NCI-H146 treated with DMSO at 0.1 percent for 48 hours (cell line): ENCODE measurements around the gene PCOLCE2.

Experiments used
- DNase-seq: peaks from one replicate; lab custom pipeline; 2025; ENCODE audit not compliant: unreplicated experiment; lab: John Stamatoyannopoulos, UW

Gene PCOLCE2

DNA sequence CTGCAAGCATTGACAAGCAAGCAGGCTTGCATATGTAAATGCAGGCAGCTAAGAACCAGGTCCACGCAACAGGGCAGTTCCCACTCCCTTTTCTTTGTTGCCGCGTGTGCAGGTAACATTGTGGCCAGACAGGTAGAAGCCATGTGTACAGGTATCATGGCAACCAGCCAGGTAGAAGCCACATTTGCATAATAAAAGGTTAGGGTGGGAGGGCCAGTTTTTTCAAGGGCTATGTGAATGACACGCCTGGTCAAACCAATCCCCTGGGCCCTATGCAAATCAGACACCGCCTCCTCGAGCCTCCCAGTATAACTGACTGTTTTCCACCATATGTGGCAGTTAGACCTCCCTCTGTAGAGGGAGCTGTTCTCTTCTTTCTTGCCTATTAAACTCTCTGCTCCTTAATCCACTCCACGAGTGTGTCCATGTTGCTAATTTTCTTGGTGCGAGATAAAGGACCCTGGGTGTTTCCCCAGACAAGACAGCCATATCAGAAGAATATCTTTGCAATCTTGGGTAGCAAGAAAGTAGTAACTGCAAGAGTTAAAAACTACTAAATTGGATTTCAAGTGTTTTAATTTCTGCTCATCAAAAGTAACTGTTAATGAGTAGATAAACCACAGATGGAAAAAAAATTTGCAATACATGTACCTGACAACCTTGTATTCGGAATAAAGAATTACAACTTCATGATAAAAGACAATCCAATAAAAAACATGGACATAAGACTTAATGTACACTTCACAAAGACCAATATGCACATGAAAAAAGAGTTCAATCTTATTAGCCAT, 21.8 kb downstream of the PCOLCE2 start:
- peak; percentile 99 for DNase-seq

DNA sequence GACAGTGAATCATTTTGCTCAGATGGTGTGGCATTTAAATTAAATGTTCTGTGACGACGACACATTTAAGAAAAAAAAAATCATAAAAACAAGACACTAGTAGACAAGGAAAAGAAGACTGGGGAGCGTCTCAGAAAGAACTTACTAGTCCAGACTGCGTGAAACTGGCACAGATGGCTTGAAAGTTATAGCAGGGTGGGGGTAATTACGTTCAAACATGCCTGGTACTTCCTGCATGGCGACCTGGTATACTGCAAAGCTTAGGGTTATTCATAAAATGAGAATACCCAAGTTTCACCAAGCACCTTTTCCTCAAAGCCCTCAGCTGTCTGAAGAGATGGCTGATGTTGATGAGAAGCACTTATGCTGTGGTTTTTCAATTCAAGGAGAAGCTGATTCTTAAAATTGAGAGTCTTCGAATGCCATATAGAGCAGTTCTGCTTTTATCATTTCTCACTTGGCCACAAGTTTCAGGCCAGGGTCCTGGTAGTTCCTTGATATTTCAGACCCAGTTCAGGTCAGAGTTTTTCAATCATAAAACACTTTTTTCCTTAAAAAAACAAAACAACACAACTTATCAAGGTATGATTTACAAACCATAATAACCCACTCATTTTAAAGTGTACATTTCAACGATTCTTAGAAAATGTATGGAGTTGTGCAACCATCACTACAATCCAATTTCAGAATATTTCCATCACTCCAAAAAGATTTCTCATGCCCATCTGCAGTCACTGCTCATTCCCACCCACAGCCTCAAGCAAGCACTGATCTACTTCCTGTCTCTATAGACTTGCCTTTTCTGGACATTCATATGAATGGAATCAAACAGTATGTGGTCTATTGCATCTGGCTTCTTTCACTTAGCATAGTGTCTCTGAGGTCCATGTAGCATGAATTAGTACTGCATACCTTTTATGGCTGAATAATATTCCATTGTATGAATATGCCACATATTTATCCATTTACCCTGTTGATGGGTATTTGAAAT, 24.7 kb downstream of the PCOLCE2 start:
- DNase-seq = no peak

DNA sequence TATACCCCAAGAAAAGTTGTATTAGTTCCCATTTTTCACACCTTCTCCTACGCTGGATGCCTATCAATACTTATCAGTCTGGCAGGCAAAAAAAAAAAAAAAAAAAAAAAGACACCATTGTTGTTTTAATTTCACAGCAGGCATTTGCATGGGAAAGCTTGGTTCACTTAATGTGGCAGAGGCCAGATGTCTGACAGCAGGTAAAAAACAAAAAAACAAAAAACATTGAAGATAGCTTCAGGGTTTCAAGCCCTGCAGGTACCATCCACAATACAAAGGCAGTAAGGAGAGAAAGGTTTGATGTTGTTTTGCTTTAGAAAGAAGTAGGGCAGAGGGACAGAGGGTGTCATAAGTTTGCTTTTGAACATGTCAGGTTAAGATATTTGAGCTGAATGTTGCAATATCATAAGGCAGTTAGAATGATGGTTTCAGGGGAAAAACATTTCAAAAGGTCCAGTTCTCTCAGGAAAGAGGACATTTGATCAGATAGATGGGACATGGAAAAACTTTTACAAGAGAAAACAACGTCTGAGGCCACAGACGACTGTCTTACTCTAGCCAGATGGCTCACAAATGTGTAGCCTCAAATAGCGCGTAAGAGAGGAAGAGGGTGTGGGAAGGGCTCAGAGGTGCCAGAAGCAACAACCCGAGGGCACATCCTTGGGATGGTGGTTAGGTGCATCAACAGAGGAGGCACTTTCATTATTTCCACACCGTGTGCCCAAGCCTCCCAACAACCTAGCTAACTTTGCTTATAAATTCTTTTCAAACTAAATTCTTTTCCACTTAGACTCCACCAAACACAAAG, 25.7 kb downstream of the PCOLCE2 start:
- peak; percentile 45 for DNase-seq

DNA sequence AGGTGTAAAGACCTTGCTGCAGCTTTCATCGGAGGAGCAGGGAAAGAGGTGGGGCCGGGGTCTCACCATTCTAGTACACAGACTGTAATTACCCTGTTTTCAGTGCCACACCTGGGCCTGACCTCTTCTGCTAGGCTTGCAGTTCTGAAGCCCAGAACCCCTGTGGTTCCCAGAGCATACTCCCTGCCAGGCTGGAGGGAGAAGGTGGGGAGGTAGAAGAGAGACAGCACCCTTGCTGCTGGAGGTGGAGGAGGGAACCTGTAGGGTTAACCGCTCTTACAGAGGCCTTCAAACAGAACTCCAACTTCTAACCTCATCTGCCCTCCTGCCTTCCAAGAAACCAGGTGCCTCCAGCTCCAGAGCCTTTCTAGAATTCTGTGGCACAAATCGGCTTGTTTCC, 27.0 kb downstream of the PCOLCE2 start:
- peak; percentile 60 for DNase-seq

DNA sequence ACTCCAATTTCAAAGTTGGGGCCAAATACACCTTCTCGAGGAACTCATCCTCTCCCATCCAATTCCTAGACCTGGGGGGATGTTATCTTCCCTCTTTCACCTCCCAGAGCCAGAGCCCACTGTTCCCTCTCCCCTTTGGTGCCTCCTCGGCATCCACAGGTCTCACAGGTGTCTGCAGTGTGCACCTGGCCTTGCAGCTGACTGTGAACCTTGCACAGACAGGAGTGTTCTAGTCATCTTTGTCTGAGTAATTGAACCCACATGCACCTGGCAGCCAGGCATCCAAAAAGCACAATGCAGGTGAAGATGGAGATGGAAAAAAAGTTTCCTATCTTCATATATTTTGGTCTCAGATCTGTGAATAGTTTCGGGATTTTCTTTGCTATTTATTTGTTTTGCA, 30.8 kb downstream of the PCOLCE2 start:
- DNase-seq = peak; percentile 88

DNA sequence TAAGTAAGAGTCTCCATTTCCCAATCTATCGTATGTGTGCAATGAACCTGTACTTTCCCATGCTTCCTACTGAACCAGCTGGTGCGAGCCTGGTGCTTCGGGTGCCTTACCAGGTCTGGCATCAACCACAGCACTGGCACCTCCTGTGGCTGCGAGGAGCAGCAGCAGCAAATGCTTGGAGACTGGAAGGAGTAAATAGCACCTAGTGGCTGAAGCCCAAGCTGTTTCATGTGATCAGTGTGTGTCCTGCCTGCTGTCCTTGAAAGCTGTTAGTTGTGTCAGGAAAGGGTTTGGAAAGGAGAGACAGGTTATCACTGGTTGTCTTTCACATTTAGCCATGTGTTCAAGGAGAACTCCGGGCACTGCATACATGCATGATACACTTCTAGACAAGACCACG, 31.8 kb downstream of the PCOLCE2 start:
- DNase-seq = peak; percentile 71

DNA sequence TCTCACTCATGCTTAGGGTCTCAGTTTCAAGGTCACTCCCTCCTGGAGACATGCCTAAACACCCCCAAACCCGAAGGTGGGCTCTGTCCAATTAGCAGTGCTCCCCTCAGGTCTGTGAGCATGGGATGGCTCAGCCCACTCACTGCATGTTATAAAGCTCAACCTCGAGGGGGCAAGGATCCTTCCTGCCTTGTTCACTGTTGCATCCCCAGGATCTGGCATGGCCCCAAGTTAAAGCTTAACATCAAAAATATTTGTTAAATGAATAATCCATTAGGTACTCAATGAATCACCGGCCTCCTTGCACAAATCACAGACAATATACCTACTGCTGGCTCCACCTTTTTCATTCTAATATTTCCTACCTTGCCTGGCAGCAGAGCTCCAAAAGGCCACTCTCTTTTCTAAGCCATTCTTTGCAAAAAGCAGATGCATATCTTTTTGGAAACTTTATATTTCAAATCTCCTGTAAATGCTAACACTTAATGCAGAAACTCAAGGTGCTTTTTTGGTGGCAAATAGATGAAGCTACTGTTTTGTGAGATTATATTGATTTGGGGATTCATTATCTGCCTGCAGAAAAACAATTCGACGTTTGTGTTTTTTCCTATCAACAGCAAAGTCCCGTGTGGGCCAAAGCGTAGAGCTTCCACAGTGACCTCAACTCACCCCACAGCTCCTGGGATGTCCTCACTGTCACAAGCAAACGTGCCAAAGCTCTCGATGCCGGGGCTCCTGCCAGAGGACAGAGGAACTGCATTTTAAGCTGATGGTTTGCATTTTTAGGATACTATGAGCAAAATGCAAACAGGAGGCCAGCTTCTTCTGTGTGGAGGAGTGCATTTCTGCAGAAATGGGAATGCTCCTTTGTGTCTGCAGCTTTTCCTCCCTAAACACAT, 35.4 kb downstream of the PCOLCE2 start:
- DNase-seq = no peak

DNA sequence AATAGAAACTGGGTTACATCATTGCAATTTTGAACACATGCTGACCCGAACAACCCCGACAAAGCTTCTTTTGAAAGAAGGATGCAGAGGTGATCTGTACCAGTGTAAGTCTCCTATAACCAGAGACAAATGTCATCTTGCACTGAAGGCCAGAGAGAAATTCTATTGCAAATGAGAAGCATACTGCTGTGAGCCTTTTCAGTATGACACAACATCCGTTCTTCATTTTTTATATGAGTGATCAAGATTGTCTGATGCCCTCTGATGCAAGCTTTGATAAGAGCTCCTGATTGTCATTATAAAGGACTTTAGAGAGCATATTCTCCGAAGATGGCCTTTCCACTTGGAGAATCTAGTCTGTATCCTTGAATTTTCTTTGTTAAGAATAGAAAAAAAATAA, 36.9 kb downstream of the PCOLCE2 start:
- no peak for DNase-seq

DNA sequence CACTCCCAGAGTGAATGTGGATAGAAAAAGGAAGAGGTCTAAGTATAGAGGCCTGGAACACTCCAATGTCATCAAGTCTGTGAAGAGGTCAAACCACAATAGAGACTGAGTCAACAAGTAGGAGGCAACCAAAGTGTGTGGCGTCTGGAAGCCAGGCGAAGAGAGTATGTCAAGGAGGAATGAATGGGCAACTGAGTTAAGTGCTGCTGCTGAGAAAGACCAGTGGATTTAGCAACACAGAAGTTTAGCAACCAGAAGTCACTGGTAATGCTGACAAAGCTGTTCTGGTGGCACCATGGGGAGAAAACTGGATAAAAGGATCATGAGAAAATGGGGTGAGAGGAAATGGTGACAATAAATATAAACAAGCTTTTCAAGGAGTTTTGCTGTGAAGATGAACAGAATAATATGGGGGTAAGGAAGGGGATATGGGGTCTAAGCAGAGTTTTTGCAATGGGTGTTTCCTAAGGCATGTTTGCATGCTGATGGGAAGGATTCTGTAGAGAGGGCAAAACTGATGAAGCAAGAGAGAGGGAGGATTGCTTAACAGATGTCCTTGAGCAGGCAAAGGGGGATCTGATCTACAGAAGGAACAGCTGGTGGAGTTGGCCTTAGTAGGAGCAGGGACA, 38.4 kb downstream of the PCOLCE2 start:
- DNase-seq = no peak

DNA sequence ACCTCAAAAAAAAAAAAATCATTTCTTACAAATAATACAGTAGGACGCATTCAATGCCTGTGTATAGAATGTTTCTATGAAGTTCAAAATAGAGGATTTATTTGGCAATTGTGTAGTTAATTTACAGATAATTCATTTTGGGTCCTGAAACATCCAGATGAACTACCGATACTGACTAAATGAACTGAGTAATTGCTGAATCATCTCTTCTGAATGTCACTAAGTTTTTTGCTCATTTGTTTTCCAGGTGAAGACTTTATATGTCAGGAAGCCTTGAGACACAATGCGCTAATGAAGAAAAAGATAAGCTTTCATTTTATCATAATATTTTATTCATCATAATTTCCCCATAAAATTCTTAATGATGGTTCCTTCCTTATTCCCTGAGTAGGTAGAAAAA, 39.7 kb downstream of the PCOLCE2 start:
- no peak for DNase-seq

DNA sequence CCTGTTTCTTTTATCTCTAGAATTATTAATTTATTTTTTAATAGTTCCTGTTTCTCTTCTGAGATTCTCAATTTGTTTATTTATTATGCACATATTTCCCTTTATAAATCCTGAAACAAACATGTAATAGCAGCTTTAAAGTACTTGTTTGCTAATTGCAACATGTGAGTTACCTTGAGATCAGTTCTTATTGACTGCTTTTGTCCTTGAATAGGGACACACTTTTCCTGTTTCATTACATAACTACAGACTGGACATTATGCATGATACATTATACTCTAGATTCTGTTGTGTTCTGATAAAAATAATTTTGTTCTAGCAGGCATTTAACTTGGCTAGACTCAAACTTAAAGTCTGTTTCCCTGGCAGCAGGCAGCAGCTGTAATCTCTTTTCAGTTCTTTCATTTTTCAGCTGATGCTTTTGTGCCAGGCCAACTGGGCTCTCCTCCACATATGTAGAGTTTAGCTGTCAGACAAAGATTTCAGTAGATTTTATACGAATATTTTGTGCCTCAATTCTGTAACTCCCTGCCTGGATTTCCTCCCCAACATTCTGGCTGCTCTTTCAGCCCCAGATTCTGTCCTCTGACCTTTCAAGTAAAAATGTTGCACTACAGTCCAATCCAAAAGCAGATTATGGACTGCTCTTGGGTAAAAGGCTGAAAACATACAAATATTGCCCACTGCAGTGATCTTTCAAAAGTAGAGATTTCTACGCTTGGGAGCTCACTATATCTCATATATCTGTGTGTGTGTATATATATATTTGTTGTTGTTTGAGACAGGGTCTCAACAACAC, 41.9 kb downstream of the PCOLCE2 start:
- DNase-seq = no peak

DNA sequence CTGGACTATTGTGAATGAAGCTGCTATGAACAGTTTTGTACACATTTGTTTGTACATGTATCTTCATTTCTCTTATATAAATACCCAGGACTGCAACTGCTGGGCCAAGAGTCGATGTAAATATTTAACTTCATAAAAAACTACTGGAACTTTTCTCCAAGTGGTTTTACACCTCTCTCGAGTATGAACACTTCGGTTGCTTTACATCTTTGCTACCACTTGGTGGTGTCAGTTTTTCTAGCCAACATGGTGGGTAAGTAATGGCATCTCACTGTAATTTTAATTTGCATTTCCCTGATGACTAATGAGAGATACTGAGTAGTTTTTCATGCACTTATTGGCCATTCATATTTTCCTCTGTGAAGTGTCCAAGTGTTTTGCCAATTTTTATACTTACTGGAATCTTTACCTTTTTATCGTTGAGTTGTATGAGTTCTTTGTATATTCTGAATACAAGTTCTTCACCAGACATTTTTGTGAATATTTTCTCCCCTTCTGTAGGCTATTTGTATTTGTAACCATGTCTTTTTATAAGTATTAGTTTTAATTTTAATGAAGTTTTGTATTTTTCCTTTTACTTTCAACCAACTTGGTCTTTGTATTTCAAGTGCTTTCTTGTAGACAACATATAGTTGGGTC, 44.4 kb downstream of the PCOLCE2 start:
- peak; percentile 39 for DNase-seq

DNA sequence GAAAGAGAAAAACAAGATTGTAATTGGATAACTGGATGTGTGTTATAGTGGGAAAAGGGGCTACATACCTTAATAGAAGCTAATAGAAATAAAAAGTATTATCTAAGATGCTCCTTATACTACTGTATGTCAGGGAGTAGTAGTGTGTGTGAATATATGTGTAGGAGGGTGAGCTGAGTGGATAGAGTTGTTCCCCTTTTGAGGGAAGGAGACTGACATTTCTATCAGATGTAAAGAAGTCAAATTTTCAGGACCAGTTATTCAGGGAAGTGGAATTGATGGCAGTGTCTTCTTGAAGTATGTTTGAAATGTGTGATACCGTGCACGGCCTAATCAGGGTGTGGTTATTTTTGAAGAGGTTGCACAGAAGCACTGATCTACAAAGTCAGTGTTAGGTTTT, 49.1 kb downstream of the PCOLCE2 start:
- no peak for DNase-seq

DNA sequence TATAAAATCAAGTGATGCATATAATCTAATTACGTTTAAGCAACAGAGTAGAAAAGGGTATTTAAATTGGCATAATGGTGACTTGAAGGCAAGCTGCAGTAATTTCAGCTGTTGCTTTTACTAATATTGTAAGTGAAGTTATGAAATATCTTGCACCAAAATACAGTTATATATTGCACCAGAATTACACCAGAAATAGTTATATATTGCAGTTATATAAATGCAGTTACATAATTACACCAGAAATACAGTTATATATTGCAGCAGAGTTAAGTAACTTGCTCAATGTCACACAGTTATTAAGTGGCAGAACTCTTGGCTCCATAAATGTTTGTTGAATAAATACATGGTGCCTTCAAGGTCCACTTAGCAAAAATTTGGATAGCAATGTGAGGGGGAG, 51.4 kb downstream of the PCOLCE2 start:
- no peak for DNase-seq

DNA sequence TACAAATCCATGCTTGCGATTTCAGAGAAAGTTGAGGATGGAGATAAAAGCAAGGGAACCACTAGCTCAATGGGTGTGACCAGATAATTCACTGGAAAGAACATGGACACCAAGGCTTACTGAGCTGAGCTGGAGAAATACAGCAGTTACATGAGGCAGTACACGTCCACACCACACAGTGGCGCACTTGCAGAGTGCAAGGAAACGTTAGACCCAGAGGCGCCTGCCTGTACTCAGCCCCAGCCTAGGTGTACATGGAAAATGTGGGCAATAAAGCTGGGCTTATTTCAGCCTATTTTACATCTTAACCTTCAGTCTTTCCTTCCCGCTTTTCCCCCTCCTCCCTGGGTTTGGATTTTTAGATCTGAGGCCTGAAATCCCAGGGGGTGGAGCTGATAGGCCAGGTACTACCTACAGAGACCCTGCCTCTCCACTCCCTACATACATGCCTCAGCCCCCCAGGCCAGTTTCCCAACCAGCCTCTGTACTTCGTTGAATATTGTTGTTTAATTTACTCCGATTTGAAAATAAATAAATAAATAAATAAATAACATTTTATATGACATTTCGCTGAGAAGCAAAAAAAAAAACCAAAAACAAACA, 60.1 kb downstream of the PCOLCE2 start:
- peak; percentile 76 for DNase-seq

DNA sequence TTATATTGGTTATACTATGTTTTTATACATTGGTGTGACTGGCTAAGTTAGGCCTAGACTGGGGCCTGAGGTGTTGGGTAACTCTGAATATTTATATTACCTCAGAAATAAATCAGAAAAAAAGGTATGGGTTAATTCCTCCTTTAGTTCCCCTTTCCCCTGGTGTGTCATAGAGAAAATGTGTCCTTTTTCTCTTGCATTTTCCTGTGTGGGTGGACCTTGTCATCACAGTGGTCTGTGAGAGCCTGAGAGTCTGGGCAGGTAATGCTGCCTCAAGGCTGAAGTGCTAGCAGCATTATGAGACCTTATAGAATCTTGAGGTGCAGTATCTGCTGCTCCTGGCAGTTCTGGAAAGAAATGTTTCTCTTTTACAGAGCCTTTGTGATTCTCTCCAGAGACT, 69.7 kb downstream of the PCOLCE2 start:
- no peak for DNase-seq

DNA sequence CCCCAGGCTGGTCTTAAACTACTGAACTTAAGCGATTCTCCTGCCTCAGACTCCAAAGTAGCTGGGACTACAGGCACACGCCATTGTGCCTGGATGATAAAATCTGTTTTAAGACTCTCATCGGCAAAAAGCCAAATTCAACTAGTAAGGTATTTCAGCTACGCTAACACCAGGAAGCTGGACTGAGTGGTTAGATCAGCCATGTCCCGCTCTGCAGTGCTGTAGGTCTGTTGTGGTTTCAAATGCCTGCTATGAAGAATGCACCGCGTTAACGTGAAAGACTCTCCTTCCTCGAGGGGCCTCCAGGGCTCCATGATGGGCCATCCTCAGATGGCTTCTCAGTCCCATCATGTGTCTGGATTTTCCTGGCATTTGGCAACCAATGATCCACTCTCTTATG, 70.2 kb downstream of the PCOLCE2 start:
- no peak for DNase-seq

DNA sequence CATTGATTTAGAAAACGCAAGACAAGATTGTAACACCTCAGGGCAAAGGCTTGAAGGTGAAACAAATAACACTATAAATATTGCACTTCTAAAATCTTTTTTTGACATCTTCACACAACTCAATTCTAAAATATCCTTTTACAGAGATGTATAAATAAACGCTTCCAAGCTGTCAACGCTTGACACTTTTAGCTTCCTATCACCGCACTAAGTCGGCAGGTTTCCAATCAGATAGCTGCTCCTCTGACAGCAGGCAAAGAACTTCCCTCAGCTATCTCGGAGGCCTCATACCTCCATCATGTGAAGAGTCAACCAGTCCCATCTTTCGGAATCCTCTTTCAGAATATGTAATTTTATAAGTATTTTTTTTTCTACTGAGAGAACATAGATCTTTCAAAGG, 71.0 kb downstream of the PCOLCE2 start:
- DNase-seq = no peak
